HepG2 (cell line): ENCODE measurements around the gene ACD. TPM values are rescaled to one million over a fixed set of nuclear protein-coding genes. Genes with fewer than 3 reads are reported as not detected.
A peak's percentile ranks its signal among the peaks of the same experiment; 100 is the strongest.

ENCODE experiments used
- BRD4 ChIP-seq: sonication (generic); formaldehyde crosslinking; IDR thresholded peaks from 2 replicates; pipeline ENCODE4 v1.4.0; 2020; ENCODE audit warnings: missing genetic modification reagents
- DR1 ChIP-seq: sonication (generic); formaldehyde crosslinking; IDR thresholded peaks from 2 replicates; pipeline ENCODE4 v1.8.0; 2021; ENCODE audit warnings: mild to moderate bottlenecking, missing genetic modification reagents, inconsistent platforms
- DZIP1 ChIP-seq: sonication (generic); formaldehyde crosslinking; IDR thresholded peaks from 2 replicates; pipeline ENCODE4 v1.5.0; 2020; ENCODE audit warnings: mild to moderate bottlenecking, missing genetic modification reagents
- IRF2 ChIP-seq: IDR thresholded peaks from 2 replicates; pipeline ENCODE4 v1.6.1; 2018; ENCODE audit warnings: missing genetic modification reagents, missing compliant biosample characterization
- JUN ChIP-seq: sonication (generic); formaldehyde crosslinking; IDR thresholded peaks from 2 replicates; pipeline ENCODE4 v1.4.0; 2020; ENCODE audit warnings: mild to moderate bottlenecking, missing genetic modification reagents
- PHF8 ChIP-seq: sonication (generic); formaldehyde crosslinking; IDR thresholded peaks from 2 replicates; pipeline ENCODE4 v1.5.0; 2020; ENCODE audit warnings: missing genetic modification reagents
- SMAD3 ChIP-seq: sonication (generic); formaldehyde crosslinking; IDR thresholded peaks from 2 replicates; pipeline ENCODE4 v1.4.0; 2020; ENCODE audit warnings: missing genetic modification reagents
- ZNF160 ChIP-seq: sonication (generic); formaldehyde crosslinking; IDR thresholded peaks from 2 replicates; pipeline ENCODE4 v1.8.0; 2022; ENCODE audit warnings: mild to moderate bottlenecking, inconsistent platforms, missing genetic modification reagents
- ZNF275 ChIP-seq: sonication (generic); formaldehyde crosslinking; IDR thresholded peaks from 2 replicates; pipeline ENCODE4 v1.8.0; 2022; ENCODE audit warnings: missing genetic modification reagents, mild to moderate bottlenecking, inconsistent platforms, borderline replicate concordance
- ZNF30 ChIP-seq: sonication (generic); formaldehyde crosslinking; IDR thresholded peaks from 2 replicates; pipeline ENCODE4 v1.5.0; 2020; ENCODE audit warnings: mild to moderate bottlenecking, missing genetic modification reagents
- ZNF652 ChIP-seq: IDR thresholded peaks from 2 replicates; pipeline ENCODE4 v1.6.1; 2016; ENCODE audit warnings: low read depth, borderline replicate concordance
- ZNF850 ChIP-seq: sonication (generic); formaldehyde crosslinking; conservative IDR thresholded peaks from 2 replicates; pipeline ENCODE4 v1.9.0; 2021; ENCODE audit warnings: mild to moderate bottlenecking, missing genetic modification reagents
- polyA plus RNA-seq, 8 experiments: library from polyadenylated mRNA; depleted of rRNA in 3 of 8; stranded (reverse) in 7 of 8; unstranded in 1 of 8; fragments of >200 nt; fragmentation: Illumina TruSeq in 4 of 8; extraction: Trizol in 4 of 8; gene quantifications; 2 replicates each; pipeline versions ENCODE4 v1.2.1 to v1.2.3, GENCODE V29; 2011 to 2016; ENCODE audit warnings: low read depth in 4 of 8, missing spikeins in 1 of 8, mixed read lengths in 1 of 8; ENCODE audit not compliant: insufficient read depth in 1 of 8
- total RNA-seq, 5 experiments: library from RNA; depleted of rRNA; stranded (reverse); fragments of >200 nt; fragmentation: Illumina TruSeq; extraction: Trizol; gene quantifications; 2 replicates each; pipeline ENCODE4 v1.2.3, GENCODE V29; 2016; ENCODE audit warnings: low read depth in 1 of 5
- TF ChIP-seq, protein P1 (sequence below): sonication (generic); formaldehyde crosslinking; IDR thresholded peaks from 2 replicates; pipeline ENCODE4 v1.8.1; 2023; ENCODE audit warnings: missing genetic modification reagents, inconsistent platforms, borderline replicate concordance
- TF ChIP-seq, protein P2 (sequence below): sonication (generic); formaldehyde crosslinking; IDR thresholded peaks from 2 replicates; pipeline ENCODE4 v1.5.1; 2020; ENCODE audit warnings: missing genetic modification reagents, mild to moderate bottlenecking, borderline replicate concordance
- TF ChIP-seq, protein P3 (sequence below): sonication (generic); formaldehyde crosslinking; IDR thresholded peaks from 2 replicates; pipeline ENCODE4 v1.4.0; 2020; ENCODE audit warnings: missing genetic modification reagents, borderline replicate concordance
- TF ChIP-seq, protein P4 (sequence below): sonication (generic); formaldehyde crosslinking; IDR thresholded peaks from 2 replicates; pipeline ENCODE4 v1.9.0; 2021; ENCODE audit warnings: missing genetic modification reagents, borderline replicate concordance

The ACD gene
- total and polyA plus RNA-seq, 2 of the 13 experiments (the other 11 are each of a cell fraction or from before 2014, with no cell fraction given) = 32.6 to 38.3 TPM

GRCh38 chr16:67659675-67660563, at the start of gene ACD (continued):
- TF ChIP-seq, protein P1, sequence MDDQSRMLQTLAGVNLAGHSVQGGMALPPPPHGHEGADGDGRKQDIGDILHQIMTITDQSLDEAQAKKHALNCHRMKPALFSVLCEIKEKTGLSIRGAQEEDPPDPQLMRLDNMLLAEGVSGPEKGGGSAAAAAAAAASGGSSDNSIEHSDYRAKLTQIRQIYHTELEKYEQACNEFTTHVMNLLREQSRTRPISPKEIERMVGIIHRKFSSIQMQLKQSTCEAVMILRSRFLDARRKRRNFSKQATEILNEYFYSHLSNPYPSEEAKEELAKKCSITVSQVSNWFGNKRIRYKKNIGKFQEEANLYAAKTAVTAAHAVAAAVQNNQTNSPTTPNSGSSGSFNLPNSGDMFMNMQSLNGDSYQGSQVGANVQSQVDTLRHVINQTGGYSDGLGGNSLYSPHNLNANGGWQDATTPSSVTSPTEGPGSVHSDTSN (CRISPR knock-in tag) = no peak
- TF ChIP-seq, protein P2, sequence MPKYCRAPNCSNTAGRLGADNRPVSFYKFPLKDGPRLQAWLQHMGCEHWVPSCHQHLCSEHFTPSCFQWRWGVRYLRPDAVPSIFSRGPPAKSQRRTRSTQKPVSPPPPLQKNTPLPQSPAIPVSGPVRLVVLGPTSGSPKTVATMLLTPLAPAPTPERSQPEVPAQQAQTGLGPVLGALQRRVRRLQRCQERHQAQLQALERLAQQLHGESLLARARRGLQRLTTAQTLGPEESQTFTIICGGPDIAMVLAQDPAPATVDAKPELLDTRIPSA (CRISPR knock-in tag) = no peak
- no peak for TF ChIP-seq BRD4 (CRISPR knock-in tag)
- TF ChIP-seq, protein P3, sequence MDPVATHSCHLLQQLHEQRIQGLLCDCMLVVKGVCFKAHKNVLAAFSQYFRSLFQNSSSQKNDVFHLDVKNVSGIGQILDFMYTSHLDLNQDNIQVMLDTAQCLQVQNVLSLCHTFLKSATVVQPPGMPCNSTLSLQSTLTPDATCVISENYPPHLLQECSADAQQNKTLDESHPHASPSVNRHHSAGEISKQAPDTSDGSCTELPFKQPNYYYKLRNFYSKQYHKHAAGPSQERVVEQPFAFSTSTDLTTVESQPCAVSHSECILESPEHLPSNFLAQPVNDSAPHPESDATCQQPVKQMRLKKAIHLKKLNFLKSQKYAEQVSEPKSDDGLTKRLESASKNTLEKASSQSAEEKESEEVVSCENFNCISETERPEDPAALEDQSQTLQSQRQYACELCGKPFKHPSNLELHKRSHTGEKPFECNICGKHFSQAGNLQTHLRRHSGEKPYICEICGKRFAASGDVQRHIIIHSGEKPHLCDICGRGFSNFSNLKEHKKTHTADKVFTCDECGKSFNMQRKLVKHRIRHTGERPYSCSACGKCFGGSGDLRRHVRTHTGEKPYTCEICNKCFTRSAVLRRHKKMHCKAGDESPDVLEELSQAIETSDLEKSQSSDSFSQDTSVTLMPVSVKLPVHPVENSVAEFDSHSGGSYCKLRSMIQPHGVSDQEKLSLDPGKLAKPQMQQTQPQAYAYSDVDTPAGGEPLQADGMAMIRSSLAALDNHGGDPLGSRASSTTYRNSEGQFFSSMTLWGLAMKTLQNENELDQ = no peak
- TF ChIP-seq, protein P4, sequence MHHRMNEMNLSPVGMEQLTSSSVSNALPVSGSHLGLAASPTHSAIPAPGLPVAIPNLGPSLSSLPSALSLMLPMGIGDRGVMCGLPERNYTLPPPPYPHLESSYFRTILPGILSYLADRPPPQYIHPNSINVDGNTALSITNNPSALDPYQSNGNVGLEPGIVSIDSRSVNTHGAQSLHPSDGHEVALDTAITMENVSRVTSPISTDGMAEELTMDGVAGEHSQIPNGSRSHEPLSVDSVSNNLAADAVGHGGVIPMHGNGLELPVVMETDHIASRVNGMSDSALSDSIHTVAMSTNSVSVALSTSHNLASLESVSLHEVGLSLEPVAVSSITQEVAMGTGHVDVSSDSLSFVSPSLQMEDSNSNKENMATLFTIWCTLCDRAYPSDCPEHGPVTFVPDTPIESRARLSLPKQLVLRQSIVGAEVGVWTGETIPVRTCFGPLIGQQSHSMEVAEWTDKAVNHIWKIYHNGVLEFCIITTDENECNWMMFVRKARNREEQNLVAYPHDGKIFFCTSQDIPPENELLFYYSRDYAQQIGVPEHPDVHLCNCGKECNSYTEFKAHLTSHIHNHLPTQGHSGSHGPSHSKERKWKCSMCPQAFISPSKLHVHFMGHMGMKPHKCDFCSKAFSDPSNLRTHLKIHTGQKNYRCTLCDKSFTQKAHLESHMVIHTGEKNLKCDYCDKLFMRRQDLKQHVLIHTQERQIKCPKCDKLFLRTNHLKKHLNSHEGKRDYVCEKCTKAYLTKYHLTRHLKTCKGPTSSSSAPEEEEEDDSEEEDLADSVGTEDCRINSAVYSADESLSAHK (CRISPR knock-in tag) = no peak
- TF ChIP-seq IRF2 = peak; percentile 53
- peak; percentile 64; the same call in 1 of the 2 replicates for TF ChIP-seq ZNF160 (CRISPR knock-in tag)
- peak; percentile 12; the same call in 1 of the 2 replicates for TF ChIP-seq ZNF275
- TF ChIP-seq SMAD3 (CRISPR knock-in tag) = peak; percentile 68
- no peak for TF ChIP-seq DZIP1
- TF ChIP-seq ZNF652 (CRISPR knock-in tag) = no peak
- TF ChIP-seq ZNF30 (CRISPR knock-in tag) = peak; percentile 55; the same call in 1 of the 2 replicates
- TF ChIP-seq PHF8 (CRISPR knock-in tag) = peak; percentile 98
- TF ChIP-seq DR1 (CRISPR knock-in tag) = peak; percentile 51
- TF ChIP-seq ZNF850 (CRISPR knock-in tag) = no peak
- TF ChIP-seq JUN (CRISPR knock-in tag) = peak; percentile 65; the same call in 1 of the 2 replicates
